Erythroblast (primary cell): ENCODE data around the gene SGK2.

ENCODE experiments used
- DNase-seq, 2 experiments: peaks; one replicate each; lab custom pipeline; 2025; lab: John Stamatoyannopoulos, UW
- GATA1 ChIP-seq: IDR thresholded peaks from 2 replicates; pipeline ENCODE4 v1.6.1; 2011; ENCODE audit warnings: low read depth, mild to moderate bottlenecking, control low read depth, low read length, moderate library complexity
- POLR2A ChIP-seq: IDR thresholded peaks from 2 replicates; pipeline ENCODE4 v1.6.1; 2011; ENCODE audit warnings: mild to moderate bottlenecking, low read length

SGK2 gene

DNA sequence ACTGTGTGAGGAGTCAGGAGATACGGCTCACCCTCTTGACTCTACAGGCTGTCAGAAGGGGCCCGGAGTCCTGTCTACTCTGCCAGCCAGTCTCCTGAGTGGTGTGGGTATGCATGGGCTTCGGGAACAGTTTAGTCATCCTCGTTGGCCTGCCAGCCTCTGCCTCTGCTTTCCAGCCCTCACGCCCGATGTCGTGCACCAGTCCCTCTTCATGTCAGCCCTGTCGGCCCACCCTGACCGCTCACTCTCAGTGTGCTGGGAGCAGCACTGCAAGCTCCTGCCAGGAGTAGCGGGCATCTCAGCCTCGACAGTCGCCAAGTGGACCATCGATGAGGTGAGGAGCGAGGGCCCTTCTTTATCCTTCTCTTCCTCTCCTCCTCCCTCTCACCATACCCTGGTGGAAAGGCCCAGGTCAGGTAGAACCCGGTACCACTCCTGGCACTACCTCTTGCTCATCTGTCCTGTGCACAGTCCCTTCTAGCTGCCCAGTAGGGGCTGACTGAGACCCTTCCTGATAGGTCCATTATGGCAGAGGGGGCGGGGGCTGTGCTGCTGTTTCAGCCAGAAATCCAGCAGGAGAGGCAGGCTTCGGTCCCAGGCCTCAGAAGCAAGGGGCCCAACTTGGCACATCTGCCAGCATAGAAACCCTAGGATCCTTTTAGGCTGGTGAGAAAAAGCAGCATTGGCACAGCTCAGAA lies 18.7 kb upstream of the SGK2 start:
- no peak for DNase-seq
- TF ChIP-seq GATA1 (no peak), POLR2A (no peak)

DNA sequence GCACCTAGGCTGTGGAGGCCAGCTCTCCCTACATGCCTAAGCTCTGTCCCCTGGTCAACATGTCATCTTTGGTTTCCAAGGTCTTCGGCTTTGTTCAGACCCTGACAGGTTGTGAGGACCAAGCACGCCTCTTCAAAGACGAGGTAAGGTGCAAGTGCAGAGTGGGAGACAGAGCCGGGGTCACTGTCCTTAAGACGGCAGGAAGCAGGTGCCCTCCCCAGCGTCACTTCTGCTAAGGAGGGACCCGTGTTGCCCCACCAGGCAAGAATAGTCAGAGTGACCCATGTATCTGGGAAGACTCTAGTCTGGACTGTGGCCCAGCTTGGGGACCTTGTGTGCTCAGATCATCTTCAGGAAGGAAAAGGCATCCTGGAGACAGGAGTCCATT lies 18.2 kb upstream of the SGK2 start:
- no peak for DNase-seq
- TF ChIP-seq GATA1 (no peak), POLR2A (no peak)

GRCh38 chr20:43541214-43541613 lies 17.6 kb upstream of the SGK2 start:
- DNase-seq: no peak
- no peak for TF ChIP-seq GATA1
- no peak for TF ChIP-seq POLR2A

GRCh38 chr20:43542161-43542560 lies 16.7 kb upstream of the SGK2 start:
- TF ChIP-seq GATA1: no peak
- TF ChIP-seq POLR2A: no peak
- peak; percentile 12 to 28 for DNase-seq

DNA sequence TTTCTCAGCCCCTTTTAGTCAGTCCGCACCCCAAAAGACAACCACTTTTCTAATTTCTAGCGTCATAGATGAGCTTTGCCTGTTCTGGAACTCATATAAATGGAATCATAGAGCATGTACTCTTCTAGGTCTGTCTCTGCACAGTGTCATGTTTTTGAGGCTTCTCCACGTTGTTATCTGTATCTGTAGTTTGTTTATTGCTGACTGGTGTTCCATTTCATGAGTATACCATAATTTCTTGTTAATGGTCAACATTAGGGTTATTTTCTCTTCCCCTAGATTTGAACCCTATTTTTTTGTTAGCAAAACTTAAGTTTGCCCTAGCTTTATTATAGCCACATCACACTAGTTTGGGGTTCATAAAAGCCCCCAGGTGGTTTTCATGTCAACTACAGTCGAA lies 16.2 kb upstream of the SGK2 start:
- TF ChIP-seq POLR2A (no peak), GATA1 (no peak)
- no peak for DNase-seq

DNA sequence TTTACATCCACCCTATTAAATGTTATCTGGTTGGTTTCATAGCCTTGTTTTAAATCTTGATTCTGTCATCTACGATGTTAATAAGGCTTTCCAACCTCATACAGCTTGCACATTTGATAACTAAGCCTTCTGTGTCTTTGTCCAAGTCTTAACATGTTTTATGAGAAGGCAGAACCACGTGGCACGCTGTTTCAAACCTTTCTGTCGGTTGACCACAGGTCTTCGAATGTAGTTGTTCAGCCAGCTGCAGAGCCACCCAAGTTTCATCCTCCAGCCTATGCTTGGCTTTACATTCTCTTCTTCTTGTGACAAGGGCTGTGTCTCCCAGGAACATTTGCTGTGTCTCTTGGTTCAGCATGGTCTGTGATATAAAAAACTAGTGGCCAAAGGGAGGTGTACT lies 15.7 kb upstream of the SGK2 start:
- TF ChIP-seq GATA1: no peak
- TF ChIP-seq POLR2A: no peak
- DNase-seq: no peak

GRCh38 chr20:43544501-43544900 lies 14.3 kb upstream of the SGK2 start:
- TF ChIP-seq GATA1 (no peak), POLR2A (no peak)
- no peak for DNase-seq

DNA sequence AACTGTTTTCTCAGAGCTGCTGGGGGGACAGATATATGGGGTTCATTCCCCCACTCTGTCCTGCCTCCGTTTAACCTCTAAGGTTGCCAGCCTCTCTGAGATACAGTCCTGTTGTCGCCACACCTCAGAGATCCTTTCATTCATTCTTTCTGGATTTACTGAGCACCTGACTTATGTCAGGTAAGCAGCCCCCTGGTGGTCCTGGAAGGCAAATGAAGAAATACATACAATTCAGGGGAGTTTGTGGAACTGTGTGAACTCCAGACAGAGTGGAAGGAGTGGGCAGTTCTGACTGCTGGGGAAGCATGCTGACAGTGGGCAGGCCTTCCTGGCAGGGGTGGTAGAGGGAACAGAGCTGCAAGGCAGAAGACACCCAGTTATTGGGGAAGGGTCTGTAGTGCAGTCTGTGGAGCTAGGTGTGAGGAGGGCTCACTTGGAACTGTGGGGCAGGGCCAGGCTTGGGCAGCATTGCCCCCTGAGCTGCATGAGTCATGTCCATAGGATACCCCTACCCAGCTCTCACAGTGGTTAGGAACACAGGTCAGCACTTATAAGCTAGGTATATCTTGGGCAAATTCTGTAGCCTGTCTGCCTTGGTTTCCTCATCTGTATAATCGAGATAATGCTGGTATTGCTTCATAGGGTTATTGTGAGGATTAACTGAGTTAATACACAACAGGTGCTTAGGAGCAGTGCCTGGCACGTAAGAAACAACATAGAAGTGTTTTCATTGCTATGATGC lies 12.8 kb upstream of the SGK2 start:
- TF ChIP-seq POLR2A: no peak
- TF ChIP-seq GATA1: no peak
- DNase-seq: no peak

DNA sequence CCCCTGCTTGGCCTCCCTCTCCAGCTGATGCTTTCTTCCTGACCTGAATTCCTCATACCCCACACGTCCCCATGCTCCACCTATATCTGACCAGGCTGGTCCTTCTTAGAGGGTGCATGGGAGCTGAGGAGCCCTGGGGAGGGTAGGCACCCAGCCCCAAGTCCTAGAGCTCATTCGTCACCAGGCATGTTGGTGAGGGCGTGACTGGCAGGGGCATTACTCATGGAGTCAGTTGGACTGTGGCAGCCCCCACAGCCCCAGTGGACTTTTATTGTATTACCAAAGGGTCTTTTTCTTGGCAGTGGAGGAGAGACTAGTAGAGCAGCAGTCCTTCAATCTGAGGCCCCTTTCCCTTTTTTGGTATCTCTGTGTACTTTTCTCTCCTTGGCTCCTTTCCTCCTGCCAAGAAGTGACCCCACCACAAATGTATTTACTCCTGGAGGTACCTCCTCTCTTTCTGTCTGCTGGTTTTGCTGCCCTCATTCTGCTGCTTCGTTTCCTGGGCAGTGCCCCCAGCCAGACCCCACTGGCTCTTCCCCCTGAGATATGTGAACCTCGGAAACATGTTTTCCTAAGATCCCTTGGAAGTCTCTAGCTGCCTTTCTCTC lies 10.4 kb upstream of the SGK2 start:
- DNase-seq: no peak
- TF ChIP-seq GATA1 (no peak), POLR2A (no peak)

DNA sequence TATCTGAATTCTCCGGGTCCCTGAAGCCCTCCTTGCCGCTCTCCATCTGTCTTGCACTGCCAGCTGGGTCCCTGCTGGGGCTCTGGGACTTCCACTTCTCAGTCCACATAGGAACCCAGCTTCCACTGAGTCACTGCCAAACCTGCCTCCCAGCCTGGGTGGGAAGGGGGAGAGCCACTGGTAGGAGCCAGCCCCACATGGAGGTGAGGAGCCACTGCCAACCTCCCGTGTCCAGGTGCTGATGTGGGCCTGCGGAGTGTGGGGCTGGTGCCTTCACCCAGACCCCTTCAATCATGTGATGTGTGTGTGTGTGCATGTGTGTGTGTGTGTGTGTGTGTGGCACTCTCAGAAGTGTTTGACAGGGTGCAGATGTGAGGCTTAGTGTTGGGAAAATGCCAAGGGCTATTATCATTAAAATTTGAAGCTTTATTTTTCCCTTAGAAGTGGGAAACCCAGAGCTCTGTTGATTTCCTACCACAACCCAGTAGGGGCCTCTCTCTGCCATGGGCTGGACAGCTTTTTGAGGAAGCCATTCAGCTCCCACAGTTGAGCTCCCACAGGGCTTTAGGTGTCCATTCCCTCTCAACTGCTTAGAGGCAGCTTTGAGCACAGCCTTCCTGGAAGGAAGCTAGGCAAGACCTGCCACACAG lies 9.3 kb upstream of the SGK2 start:
- no peak for DNase-seq
- TF ChIP-seq GATA1 (no peak), POLR2A (no peak)

DNA sequence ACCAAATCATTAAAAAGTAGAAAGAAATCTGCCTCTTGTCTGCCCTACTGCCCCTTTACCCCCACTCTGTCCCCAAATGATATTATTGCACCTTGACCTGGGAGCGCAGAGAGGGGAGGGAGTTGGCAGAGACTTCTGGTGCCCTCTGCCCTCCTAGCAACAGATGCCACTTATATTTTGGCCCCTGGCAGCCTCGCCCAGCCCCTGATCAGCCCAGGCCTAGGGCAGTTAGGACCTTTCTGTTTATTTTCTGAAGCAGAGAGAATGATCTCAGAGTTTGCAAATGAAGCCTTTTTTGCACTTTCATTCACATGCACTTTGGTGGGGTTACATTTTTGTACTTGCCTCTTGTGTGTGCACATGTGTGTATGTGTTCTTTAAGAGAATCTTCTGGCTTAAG lies 8.4 kb upstream of the SGK2 start:
- no peak for DNase-seq
- TF ChIP-seq GATA1 (no peak), POLR2A (no peak)

DNA sequence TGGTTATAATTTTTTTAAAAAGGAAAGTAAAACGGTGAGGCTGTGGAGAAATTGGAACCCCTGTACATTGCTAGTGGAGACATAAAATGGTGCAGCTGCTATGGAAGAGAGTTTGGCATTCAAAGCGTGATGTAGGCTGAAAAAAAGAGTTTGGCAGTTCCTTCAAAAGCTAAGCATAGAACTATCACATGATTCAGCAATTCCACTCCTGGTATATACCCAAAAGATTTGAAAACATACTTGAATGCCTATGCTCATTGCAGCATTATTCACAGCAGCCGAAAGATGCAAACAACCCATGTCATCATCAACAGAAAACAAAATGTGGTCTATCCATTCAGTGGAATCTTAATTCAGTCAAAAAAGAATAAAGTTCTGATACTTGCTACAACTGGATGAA lies 4.5 kb upstream of the SGK2 start:
- DNase-seq: no peak
- TF ChIP-seq GATA1 (no peak), POLR2A (no peak)

- DNase-seq: no peak
- TF ChIP-seq POLR2A (no peak), GATA1 (no peak)
Measured at GRCh38 chr20:43559147-43559987, 540 bp downstream of the SGK2 start.
